ENCODE data around the gene CNOT10.

The CNOT10 gene

GRCh38 chr3:32820971-32821685 is 136.1 kb downstream of the CNOT10 start:
- Histone ChIP-seq H3K4me3 (ENCODE audit: insufficient read depth, low read depth, low read length) (peak overlapping the region; percentile 67), H3K27me3 (ENCODE audit: control insufficient read depth, insufficient read depth, low read length, poor library complexity, severe bottlenecking) (no peaks in the 10 kb centered on the region), H3K27ac (ENCODE audit: insufficient read depth, low read depth, low read length, poor library complexity, severe bottlenecking) (no peak overlapping the region), H3K4me1 (ENCODE audit: control insufficient read depth, insufficient read depth, low read length) (peaks cover 19% of the 10 kb centered on the region), H3K36me3 (ENCODE audit: control insufficient read depth, insufficient read depth, low read length) (peaks cover 5% of the 10 kb centered on the region), H3K9me3 (ENCODE audit: control insufficient read depth, low read length) (no peaks in the 10 kb centered on the region)
- WGBS, 2 experiments, result 1 to 3% methylated on average over 11 to 12 of the region's 12 CpGs

- H3K4me3 ChIP-seq (ENCODE audit: insufficient read depth, low read depth, low read length), result peak overlapping the region; percentile 67
- no peaks in the 10 kb centered on the region for H3K9me3 ChIP-seq (ENCODE audit: control insufficient read depth, low read length)
- H3K36me3 ChIP-seq (ENCODE audit: control insufficient read depth, insufficient read depth, low read length), result peaks cover 5% of the 10 kb centered on the region
- H3K4me1 ChIP-seq (ENCODE audit: control insufficient read depth, insufficient read depth, low read length), result peaks cover 23% of the 10 kb centered on the region
- WGBS, 2 experiments, result 1% methylated on average over 44 of the region's 44 CpGs
- H3K27me3 ChIP-seq (ENCODE audit: control insufficient read depth, insufficient read depth, low read length, poor library complexity, severe bottlenecking), result no peaks in the 10 kb centered on the region
- peak overlapping the region; percentile 62 for H3K27ac ChIP-seq (ENCODE audit: insufficient read depth, low read depth, low read length, poor library complexity, severe bottlenecking)
These were observed 136.8 kb downstream of the CNOT10 start for GRCh38 chr3:32821686-32822296.

DNA sequence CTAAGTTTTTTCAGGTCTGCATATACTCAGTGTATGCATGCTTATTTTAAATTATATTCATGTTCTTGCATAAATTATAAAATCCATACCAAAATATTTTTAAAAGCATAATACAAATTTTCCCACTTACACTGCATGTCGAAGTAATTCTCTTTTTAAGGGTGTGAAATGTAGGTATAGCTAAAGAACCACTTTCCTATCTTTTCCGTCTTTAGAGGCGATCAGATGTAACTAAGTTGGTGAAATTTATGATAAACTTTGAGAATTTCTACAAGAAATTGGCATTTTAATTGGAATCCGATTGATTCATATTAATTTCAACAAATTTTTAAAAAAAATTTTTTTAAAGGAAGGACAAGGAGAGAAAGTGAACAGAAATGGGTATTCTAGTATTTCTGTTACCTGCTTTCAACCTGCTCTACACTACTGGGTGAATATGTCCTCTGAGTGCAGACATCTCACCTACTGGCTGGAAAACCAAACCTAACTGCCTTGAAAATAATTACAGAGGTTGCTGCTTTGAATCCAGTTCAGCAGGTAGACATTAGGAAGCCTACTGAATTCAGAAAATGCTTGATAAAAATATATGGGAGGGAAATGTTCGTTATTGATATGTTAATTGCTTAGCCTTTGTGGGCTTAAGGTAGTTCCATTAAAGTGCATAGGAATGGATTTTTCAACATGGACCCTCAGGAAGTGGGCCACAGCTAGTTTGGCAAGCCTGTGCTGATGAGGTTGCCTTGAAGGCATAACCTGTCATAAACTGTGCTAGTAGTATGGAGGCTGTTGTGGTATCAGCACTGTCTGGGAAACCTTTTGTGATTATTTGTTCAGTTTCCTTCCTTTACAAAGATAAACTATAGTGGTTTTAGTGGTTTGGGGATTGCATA is 137.9 kb downstream of the CNOT10 start:
- peak overlapping the region; percentile 67 for H3K4me3 ChIP-seq (ENCODE audit: insufficient read depth, low read depth, low read length)

More for the DNA sequence above, 137.9 kb downstream of the CNOT10 start:
- Histone ChIP-seq H3K4me1 (ENCODE audit: control insufficient read depth, insufficient read depth, low read length) (peaks cover 24% of the 10 kb centered on the region), H3K9me3 (ENCODE audit: control insufficient read depth, low read length) (no peaks in the 10 kb centered on the region), H3K27me3 (ENCODE audit: control insufficient read depth, insufficient read depth, low read length, poor library complexity, severe bottlenecking) (no peaks in the 10 kb centered on the region), H3K27ac (ENCODE audit: insufficient read depth, low read depth, low read length, poor library complexity, severe bottlenecking) (no peak overlapping the region), H3K36me3 (ENCODE audit: control insufficient read depth, insufficient read depth, low read length) (peaks cover 5% of the 10 kb centered on the region)
- WGBS, 2 experiments, result 8 to 57% methylated on average over 1 to 3 of the region's 5 CpGs

Measured in ectodermal cell (in vitro differentiated cells).